HepG2 (cell line): ENCODE results near the gene CPT1C. TPM values are rescaled to one million over a fixed set of nuclear protein-coding genes. Genes with fewer than 3 reads are reported as not detected.
A peak's percentile ranks its signal among the peaks of the same experiment; 100 is the strongest.

ENCODE experiments used
- ATAC-seq: fragments of 200-7000 bp; cut with Tn5 transposase; 3 replicates; pipeline ENCODE4 v1.9.1; 2020; ENCODE audit warnings: mild to moderate bottlenecking, moderate library complexity
- BruUV-seq: library from RNA; stranded (reverse); fragments of 400-500 nt; replicated peaks from 2 replicates; lab custom pipeline; 2021; lab: Mats Ljungman, UMichigan
- CTCF ChIA-PET: fragments of 300-600 bp; formaldehyde crosslinking; extraction: SDS; loops from one replicate; lab custom pipeline; 2021; ENCODE audit warnings: low total read pairs, inconsistent platforms, low intra/inter-chr PET ratio; lab: Yijun Ruan, JAX
- POLR2A ChIA-PET: fragments of 350-600 bp; sonication (Branson Sonifier 250); formaldehyde crosslinking; loops from one replicate; lab custom pipeline; 2020; ENCODE audit warnings: antibody characterized with exemption, inconsistent platforms; lab: Yijun Ruan, JAX
- DNase-seq: peaks from one replicate; pipeline ENCODE4 v3.0.0-alpha.2; 2015; ENCODE audit warnings: low spot score
- FAIRE-seq: peaks from 3 replicates; lab custom pipeline; 2011; peaks lifted over from hg19 to GRCh38; lab: Jason Lieb, UNC
- H2AFZ ChIP-seq: one replicate; pipeline ENCODE4 v1.6.1; 2011; ENCODE audit warnings: low read length, inconsistent platforms
- H3K27ac ChIP-seq: fragments of 300-600 bp; 3 replicates; pipeline ENCODE4 v1.8.0; 2011; ENCODE audit warnings: mixed run types, mild to moderate bottlenecking, mixed read lengths, low read length, inconsistent platforms; ENCODE audit not compliant: insufficient read depth; ENCODE audit errors: extremely low read length
- H3K27me3 ChIP-seq, 2 experiments: fragments of 200-600 bp in 1 of 2; 2 replicates in 1 of 2; 3 replicates in 1 of 2; pipeline versions ENCODE4 v1.6.0 to v1.8.0; 2011; ENCODE audit warnings: low read length in 2 of 2, mild to moderate bottlenecking in 2 of 2, moderate library complexity in 2 of 2, inconsistent platforms in 1 of 2; ENCODE audit not compliant: insufficient read depth in 2 of 2, control insufficient read depth in 1 of 2
- H3K36me3 ChIP-seq, 2 experiments: fragments of 200-600 bp in 1 of 2; replicated peaks in 1 of 2; 2 replicates in 1 of 2; 3 replicates in 1 of 2; pipeline versions ENCODE4 v1.5.1 to v1.8.0; 2011; ENCODE audit warnings: low read length in 2 of 2, inconsistent platforms in 1 of 2; ENCODE audit not compliant: insufficient read depth in 2 of 2, control insufficient read depth in 1 of 2
- H3K4me1 ChIP-seq: 2 replicates; pipeline ENCODE4 v1.5.1; 2012; ENCODE audit warnings: low read length, inconsistent platforms; ENCODE audit not compliant: insufficient read depth
- H3K4me2 ChIP-seq: 2 replicates; pipeline ENCODE4 v1.6.0; 2011; ENCODE audit warnings: low read depth, low read length, inconsistent platforms
- H3K4me3 ChIP-seq, 3 experiments: fragments of 200-600 bp in 1 of 3; sonication (generic), shearing (Covaris generic) in 1 of 3; replicated peaks in 1 of 3; 2 replicates each; pipeline ENCODE4 v1.5.1; 2011 to 2016; ENCODE audit warnings: low read length in 3 of 3, inconsistent platforms in 2 of 3, low read depth in 2 of 3, mild to moderate bottlenecking in 2 of 3, control low read depth in 1 of 3, mixed read lengths in 1 of 3; ENCODE audit not compliant: insufficient read depth in 1 of 3
- H3K79me2 ChIP-seq: one replicate; pipeline ENCODE4 v1.6.1; 2011; ENCODE audit warnings: low read length, inconsistent platforms; ENCODE audit not compliant: insufficient read depth
- H3K9ac ChIP-seq: 2 replicates; pipeline ENCODE4 v1.6.0; 2011; ENCODE audit warnings: mild to moderate bottlenecking, low read depth, low read length, inconsistent platforms; ENCODE audit not compliant: insufficient read depth
- H3K9me3 ChIP-seq: 2 replicates; pipeline ENCODE4 v1.5.1; 2012; ENCODE audit warnings: mild to moderate bottlenecking, low read length
- H4K20me1 ChIP-seq: 2 replicates; pipeline ENCODE4 v1.6.0; 2011; ENCODE audit warnings: inconsistent platforms, mild to moderate bottlenecking, low read length, moderate library complexity; ENCODE audit not compliant: insufficient read depth
- AGO2 ChIP-seq: fragments of 200-400 bp; formaldehyde crosslinking; optimal IDR thresholded peaks from 2 replicates; pipeline ENCODE3; 2017; ENCODE audit warnings: mild to moderate bottlenecking, low read depth, low read length, moderate library complexity
- CEBPB ChIP-seq: IDR thresholded peaks from 2 replicates; pipeline ENCODE4 v1.6.1; 2011; ENCODE audit warnings: low read depth, low read length, improper control_type of control experiment, borderline replicate concordance
- E2F1 ChIP-seq: sonication (generic); formaldehyde crosslinking; IDR thresholded peaks from 2 replicates; pipeline ENCODE4 v1.5.0; 2020; ENCODE audit warnings: missing genetic modification reagents
- FOXA3 ChIP-seq: IDR thresholded peaks from 2 replicates; pipeline ENCODE4 v1.6.1; 2016; ENCODE audit warnings: missing genetic modification reagents, missing compliant biosample characterization
- GATA4 ChIP-seq: sonication (generic); IDR thresholded peaks from 2 replicates; pipeline ENCODE4 v1.6.1; 2016; ENCODE audit warnings: antibody characterized with exemption, low read depth, borderline replicate concordance
- GFI1 ChIP-seq: sonication (generic); formaldehyde crosslinking; IDR thresholded peaks from 2 replicates; pipeline ENCODE4 v1.5.0; 2020; ENCODE audit warnings: missing genetic modification reagents, mild to moderate bottlenecking, borderline replicate concordance
- HNRNPH1 ChIP-seq: fragments of 200-400 bp; formaldehyde crosslinking; optimal IDR thresholded peaks from 2 replicates; pipeline ENCODE3; 2017; ENCODE audit warnings: mild to moderate bottlenecking, low read depth, low read length
- RBFOX2 ChIP-seq: fragments of 200-400 bp; formaldehyde crosslinking; IDR thresholded peaks from 2 replicates; pipeline ENCODE4 v1.6.1; 2017; ENCODE audit warnings: low read depth, mild to moderate bottlenecking, low read length
- RXRB ChIP-seq: IDR thresholded peaks from 2 replicates; pipeline ENCODE4 v1.6.1; 2016; ENCODE audit warnings: borderline replicate concordance, missing genetic modification reagents, missing compliant biosample characterization
- SETDB1 ChIP-seq: sonication (generic); formaldehyde crosslinking; IDR thresholded peaks from 2 replicates; pipeline ENCODE4 v1.5.1; 2020; ENCODE audit warnings: missing genetic modification reagents, mild to moderate bottlenecking, borderline replicate concordance
- STAT5B ChIP-seq: sonication (generic); formaldehyde crosslinking; IDR thresholded peaks from 2 replicates; pipeline ENCODE4 v1.4.0; 2020; ENCODE audit warnings: missing genetic modification reagents
- ZNF605 ChIP-seq: sonication (generic); formaldehyde crosslinking; IDR thresholded peaks from 2 replicates; pipeline ENCODE4 v1.8.0; 2022; ENCODE audit warnings: mild to moderate bottlenecking, missing genetic modification reagents
- WGBS: methylation state at CpG from one replicate; pipeline ENCODE4 v1.1.6; 2017; ENCODE audit warnings: low lambda C conversion rate; 5-methylcytosine and 5-hydroxymethylcytosine counted together
- in situ Hi-C: cut with HindIII; loops from 2 replicates; pipeline ENCODE4 v1.10.0; 2017; ENCODE audit warnings: low pct_unique_long_range_greater_than_20kb; ENCODE audit not compliant: extremely low pct_ligation_motif_present
- intact Hi-C: fragments of 100-400 bp; cut with micrococcal nuclease; formaldehyde crosslinking; loops from one replicate; pipeline ENCODE4 v1.10.0; 2022; ENCODE audit not compliant: unreplicated experiment
- polyA plus RNA-seq, 8 experiments: library from polyadenylated mRNA; depleted of rRNA in 3 of 8; stranded (reverse) in 7 of 8; unstranded in 1 of 8; fragments of >200 nt; fragmentation: Illumina TruSeq in 4 of 8; extraction: Trizol in 4 of 8; gene quantifications; 2 replicates each; pipeline versions ENCODE4 v1.2.1 to v1.2.3, GENCODE V29; 2011 to 2016; ENCODE audit warnings: low read depth in 4 of 8, missing spikeins in 1 of 8, mixed read lengths in 1 of 8; ENCODE audit not compliant: insufficient read depth in 1 of 8
- total RNA-seq, 5 experiments: library from RNA; depleted of rRNA; stranded (reverse); fragments of >200 nt; fragmentation: Illumina TruSeq; extraction: Trizol; gene quantifications; 2 replicates each; pipeline ENCODE4 v1.2.3, GENCODE V29; 2016; ENCODE audit warnings: low read depth in 1 of 5
- TF ChIP-seq, protein P1 (sequence below): sonication (generic); formaldehyde crosslinking; IDR thresholded peaks from 2 replicates; pipeline ENCODE4 v1.5.0; 2020; ENCODE audit warnings: missing genetic modification reagents
- TF ChIP-seq, protein P2 (sequence below): sonication (generic); formaldehyde crosslinking; IDR thresholded peaks from 2 replicates; pipeline ENCODE4 v1.5.0; 2020; ENCODE audit warnings: missing genetic modification reagents
- TF ChIP-seq, protein P3 (sequence below), 2 experiments: fragments of 450-650 bp in 1 of 2; sonication (generic) in 1 of 2; formaldehyde crosslinking; IDR thresholded peaks; 2 replicates each; pipeline versions ENCODE4 v1.5.0 to v1.8.0; 2020 to 2022; ENCODE audit warnings: mild to moderate bottlenecking in 1 of 2, missing genetic modification reagents in 1 of 2

The CPT1C gene
- total and polyA plus RNA-seq, 2 of the 13 experiments (the other 11 are each of a cell fraction or from before 2014, with no cell fraction given): 0.18 TPM; not detected in 1

GRCh38 chr19:49645995-49646394, 44.9 kb upstream of the CPT1C start (continued):
- TF ChIP-seq GATA4 (no peak), STAT5B (no peak), GFI1 (CRISPR knock-in tag) (no peak), CEBPB (no peak), SETDB1 (CRISPR knock-in tag) (no peak), RXRB (CRISPR knock-in tag) (no peak), HNRNPH1 (no peak), FOXA3 (CRISPR knock-in tag) (no peak)
- TF ChIP-seq, protein P1, sequence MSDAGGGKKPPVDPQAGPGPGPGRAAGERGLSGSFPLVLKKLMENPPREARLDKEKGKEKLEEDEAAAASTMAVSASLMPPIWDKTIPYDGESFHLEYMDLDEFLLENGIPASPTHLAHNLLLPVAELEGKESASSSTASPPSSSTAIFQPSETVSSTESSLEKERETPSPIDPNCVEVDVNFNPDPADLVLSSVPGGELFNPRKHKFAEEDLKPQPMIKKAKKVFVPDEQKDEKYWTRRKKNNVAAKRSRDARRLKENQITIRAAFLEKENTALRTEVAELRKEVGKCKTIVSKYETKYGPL (CRISPR knock-in tag): no peak
- TF ChIP-seq, protein P2, sequence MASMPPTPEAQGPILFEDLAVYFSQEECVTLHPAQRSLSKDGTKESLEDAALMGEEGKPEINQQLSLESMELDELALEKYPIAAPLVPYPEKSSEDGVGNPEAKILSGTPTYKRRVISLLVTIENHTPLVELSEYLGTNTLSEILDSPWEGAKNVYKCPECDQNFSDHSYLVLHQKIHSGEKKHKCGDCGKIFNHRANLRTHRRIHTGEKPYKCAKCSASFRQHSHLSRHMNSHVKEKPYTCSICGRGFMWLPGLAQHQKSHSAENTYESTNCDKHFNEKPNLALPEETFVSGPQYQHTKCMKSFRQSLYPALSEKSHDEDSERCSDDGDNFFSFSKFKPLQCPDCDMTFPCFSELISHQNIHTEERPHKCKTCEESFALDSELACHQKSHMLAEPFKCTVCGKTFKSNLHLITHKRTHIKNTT: no peak

DNA sequence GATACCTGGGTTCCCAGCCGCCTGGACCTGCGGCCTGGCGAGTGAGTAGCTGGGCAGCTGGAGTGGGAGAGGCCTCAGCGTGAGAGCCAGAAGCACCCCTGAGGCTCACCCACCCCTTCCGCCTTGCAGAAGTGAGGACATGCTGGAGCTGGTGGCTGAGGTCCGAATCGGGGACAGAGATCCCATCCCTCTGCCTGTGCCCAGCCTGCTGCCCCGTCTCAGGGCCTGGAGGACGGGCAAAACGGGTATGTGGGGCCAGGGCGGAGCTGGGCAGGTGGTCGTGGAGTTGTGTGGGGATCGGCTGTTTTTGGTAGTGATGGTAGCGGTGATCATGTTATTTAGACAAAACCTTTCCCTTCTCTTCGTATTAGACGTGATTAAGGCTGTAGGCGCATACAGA, 44.3 kb upstream of the CPT1C start:
- no peak overlapping the region for H2AFZ ChIP-seq
- no peak overlapping the region for H3K4me3 ChIP-seq
- intact Hi-C loops: no loop called here
- H3K79me2 ChIP-seq: peaks cover 31% of the 10 kb centered on the region
- in situ Hi-C loops: no loop called here
- 100% methylated on average over 12 of the region's 17 CpGs for WGBS
- H3K4me1 ChIP-seq: peaks cover 40% of the 10 kb centered on the region
- no peak for FAIRE-seq
- H4K20me1 ChIP-seq: no peaks in the 10 kb centered on the region
- no peak overlapping the region for H3K4me2 ChIP-seq
- POLR2A ChIA-PET: interaction anchor here (0.7 to 5.8 kb wide), 3 partner anchors 11 to 33 kb away, joined by 3 to 24 read pairs (median 3); no protein-coding TSS in a partner anchor
- peaks cover 15 to 16% of the 10 kb centered on the region in 2 experiments; a peak in 3 of 5 replicates for H3K36me3 ChIP-seq
- BruUV-seq: no TSS peak
- ATAC-seq: no peak
- DNase-seq: no peak
- no peak overlapping the region for H3K27ac ChIP-seq
- no peaks in the 10 kb centered on the region for H3K9me3 ChIP-seq
- H3K9ac ChIP-seq: no peak overlapping the region
- TF ChIP-seq RBFOX2 (0 out of 2 replicates have a peak, but pooled peaks have one; percentile 29), E2F1 (CRISPR knock-in tag) (no peak), AGO2 (peak; percentile 19), ZNF605 (no peak)
- TF ChIP-seq, protein P3, sequence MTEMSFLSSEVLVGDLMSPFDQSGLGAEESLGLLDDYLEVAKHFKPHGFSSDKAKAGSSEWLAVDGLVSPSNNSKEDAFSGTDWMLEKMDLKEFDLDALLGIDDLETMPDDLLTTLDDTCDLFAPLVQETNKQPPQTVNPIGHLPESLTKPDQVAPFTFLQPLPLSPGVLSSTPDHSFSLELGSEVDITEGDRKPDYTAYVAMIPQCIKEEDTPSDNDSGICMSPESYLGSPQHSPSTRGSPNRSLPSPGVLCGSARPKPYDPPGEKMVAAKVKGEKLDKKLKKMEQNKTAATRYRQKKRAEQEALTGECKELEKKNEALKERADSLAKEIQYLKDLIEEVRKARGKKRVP (CRISPR knock-in tag; IDR thresholded peaks at IDR 0.05): no peak
- CTCF ChIA-PET: no interaction called here
- no peaks in the 10 kb centered on the region for H3K27me3 ChIP-seq
